22Rv1 (cell line): Measurements from ENCODE around the gene MRGPRX4.

Experiments
- ZFX ChIP-seq: fragments of 450-650 bp; IDR thresholded peaks from 2 replicates; pipeline ENCODE4 v1.6.1; 2017; ENCODE audit warnings: antibody characterized with exemption, borderline replicate concordance
- TF ChIP-seq, protein P1 (sequence below): fragments of 450-650 bp; IDR thresholded peaks from 2 replicates; pipeline ENCODE4 v1.5.1; 2017; ENCODE audit warnings: mild to moderate bottlenecking

DNA sequence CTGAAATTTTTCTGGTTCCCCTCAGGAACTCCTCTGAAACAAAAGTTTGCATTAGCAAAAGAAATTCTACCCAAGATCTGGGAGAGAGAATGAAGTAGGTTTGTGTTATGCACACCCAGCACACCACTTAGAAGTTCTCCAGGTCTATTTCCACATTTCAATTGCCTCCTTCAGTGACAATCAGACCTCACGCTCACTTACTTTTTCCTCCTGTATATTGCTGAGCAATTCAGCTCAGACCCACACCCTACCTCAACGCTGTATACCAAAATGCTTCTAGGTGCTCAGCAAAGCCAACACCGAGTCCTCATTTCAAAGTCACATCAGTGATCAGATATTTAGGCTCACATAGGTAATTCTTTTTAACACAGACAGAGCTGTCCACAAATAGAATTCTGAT, 21.1 kb upstream of the MRGPRX4 start:
- TF ChIP-seq, protein P1, sequence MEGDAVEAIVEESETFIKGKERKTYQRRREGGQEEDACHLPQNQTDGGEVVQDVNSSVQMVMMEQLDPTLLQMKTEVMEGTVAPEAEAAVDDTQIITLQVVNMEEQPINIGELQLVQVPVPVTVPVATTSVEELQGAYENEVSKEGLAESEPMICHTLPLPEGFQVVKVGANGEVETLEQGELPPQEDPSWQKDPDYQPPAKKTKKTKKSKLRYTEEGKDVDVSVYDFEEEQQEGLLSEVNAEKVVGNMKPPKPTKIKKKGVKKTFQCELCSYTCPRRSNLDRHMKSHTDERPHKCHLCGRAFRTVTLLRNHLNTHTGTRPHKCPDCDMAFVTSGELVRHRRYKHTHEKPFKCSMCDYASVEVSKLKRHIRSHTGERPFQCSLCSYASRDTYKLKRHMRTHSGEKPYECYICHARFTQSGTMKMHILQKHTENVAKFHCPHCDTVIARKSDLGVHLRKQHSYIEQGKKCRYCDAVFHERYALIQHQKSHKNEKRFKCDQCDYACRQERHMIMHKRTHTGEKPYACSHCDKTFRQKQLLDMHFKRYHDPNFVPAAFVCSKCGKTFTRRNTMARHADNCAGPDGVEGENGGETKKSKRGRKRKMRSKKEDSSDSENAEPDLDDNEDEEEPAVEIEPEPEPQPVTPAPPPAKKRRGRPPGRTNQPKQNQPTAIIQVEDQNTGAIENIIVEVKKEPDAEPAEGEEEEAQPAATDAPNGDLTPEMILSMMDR = no peak
- TF ChIP-seq ZFX = no peak
